ENCODE data around the gene PIAS4. TPM values are rescaled to one million over a fixed set of nuclear protein-coding genes. Genes with fewer than 3 reads are reported as not detected.

Gene PIAS4
- total RNA-seq, 4 donors from 2014 or later = 23.0 to 32.4 (median 26.3) TPM

DNA sequence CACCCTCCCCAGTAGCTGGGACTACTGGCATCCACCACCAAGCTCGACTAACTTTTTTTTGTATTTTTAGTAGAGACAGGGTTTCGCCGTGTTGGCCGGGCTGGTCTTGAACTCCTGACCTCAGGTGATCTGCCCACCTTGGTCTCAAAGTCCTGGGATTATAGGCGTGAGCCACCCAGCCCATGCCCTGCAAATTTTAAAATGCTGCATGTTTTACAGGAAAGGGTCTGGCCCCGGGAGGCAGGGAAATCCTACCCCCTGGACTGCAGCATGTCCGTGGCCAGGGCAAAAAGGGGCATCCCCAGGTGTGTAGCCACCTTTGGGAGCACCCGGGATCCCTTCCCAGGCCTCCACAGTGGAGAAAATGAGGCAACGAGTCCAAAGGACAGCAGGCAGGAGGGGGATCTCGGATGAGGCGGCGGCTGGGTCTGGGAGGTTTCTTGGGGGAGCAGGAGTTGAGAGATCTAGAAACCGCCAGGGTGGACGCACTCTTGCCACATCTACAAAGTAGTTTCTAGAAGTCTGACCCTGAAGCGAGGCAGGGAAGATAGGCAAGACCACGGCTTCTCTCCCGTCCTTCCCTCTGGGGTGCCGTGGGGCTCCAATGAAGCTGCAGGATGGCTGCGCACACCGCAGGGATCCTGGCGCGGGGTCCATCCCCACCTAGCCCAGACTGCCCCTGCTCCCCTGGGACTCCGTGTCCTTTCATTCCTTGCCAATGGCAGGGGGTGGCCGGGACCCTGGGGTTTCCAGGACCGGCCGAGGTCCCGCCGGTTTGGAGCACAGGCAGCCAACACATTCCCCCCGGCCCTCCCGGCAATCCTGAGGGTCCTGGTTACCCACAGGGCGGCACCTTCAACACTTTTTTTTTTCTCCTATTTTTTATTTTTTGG, 80.5 kb downstream of the PIAS4 start:
- Histone ChIP-seq H3K4me3 (no peak overlapping the region), H3K36me3 (peaks cover 0 to 46% (median 5%) of the 10 kb centered on the region in 3 donors), H3K27ac (no peak overlapping the region), H3K4me1 (peaks cover 0 to 28% (median 8%) of the 10 kb centered on the region in 4 donors), H3K27me3 (no peaks in the 10 kb centered on the region), H3K9me3 (no peaks in the 10 kb centered on the region)
- TF ChIP-seq POLR2A (IDR thresholded peaks at IDR 0.05) (no peak), EP300 (IDR thresholded peaks at IDR 0.05) (no peak)
- TF ChIP-seq, protein P1, sequence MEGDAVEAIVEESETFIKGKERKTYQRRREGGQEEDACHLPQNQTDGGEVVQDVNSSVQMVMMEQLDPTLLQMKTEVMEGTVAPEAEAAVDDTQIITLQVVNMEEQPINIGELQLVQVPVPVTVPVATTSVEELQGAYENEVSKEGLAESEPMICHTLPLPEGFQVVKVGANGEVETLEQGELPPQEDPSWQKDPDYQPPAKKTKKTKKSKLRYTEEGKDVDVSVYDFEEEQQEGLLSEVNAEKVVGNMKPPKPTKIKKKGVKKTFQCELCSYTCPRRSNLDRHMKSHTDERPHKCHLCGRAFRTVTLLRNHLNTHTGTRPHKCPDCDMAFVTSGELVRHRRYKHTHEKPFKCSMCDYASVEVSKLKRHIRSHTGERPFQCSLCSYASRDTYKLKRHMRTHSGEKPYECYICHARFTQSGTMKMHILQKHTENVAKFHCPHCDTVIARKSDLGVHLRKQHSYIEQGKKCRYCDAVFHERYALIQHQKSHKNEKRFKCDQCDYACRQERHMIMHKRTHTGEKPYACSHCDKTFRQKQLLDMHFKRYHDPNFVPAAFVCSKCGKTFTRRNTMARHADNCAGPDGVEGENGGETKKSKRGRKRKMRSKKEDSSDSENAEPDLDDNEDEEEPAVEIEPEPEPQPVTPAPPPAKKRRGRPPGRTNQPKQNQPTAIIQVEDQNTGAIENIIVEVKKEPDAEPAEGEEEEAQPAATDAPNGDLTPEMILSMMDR (IDR thresholded peaks at IDR 0.05) = no peak
- 79 to 83% methylated on average over 31 of the region's 31 CpGs for WGBS, 2 donors
- no peak for DNase-seq (ENCODE audit: low spot score in 2 of 2)

DNA sequence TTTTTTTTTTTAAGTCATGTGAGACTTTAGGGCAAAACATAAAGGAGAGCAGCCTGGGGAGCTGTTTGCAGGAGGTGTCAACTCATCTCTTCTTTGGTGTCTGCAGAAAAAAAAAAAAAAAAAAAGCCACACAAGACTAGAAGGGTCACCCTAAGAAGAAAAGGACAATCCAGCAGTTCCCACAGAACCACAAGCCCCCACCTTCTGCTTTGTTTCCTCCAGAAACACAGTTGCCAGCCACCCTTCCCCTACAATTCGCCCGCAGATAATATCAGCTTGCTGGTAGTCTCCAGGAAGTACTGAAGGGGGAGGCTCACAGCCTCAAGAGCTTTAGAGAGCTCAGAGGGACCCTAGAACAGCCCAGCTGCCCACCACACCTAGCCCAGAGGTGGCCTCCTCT, 81.4 kb downstream of the PIAS4 start:
- no peak for DNase-seq (ENCODE audit: low spot score in 2 of 2)
- no peaks in the 10 kb centered on the region for H3K27me3 ChIP-seq
- H3K4me1 ChIP-seq = peaks cover 0 to 21% (median 6%) of the 10 kb centered on the region in 4 donors
- TF ChIP-seq POLR2A (IDR thresholded peaks at IDR 0.05) (no peak), EP300 (IDR thresholded peaks at IDR 0.05) (no peak)
- TF ChIP-seq, protein P1 (IDR thresholded peaks at IDR 0.05) = no peak
- 68 to 78% methylated on average over 2 of the region's 2 CpGs for WGBS, 2 donors
- H3K9me3 ChIP-seq = no peaks in the 10 kb centered on the region
- H3K27ac ChIP-seq = peak overlapping the region in 3 of 4 donors; percentile 30 to 67 (median 43)
- H3K36me3 ChIP-seq = peaks cover 0 to 56% (median 5%) of the 10 kb centered on the region in 3 donors
- H3K4me3 ChIP-seq = peak overlapping the region in 1 of 4 donors; percentile 39

Small RNA genes lying within 50 kb of the gene (small RNA-seq; reads per million reads assigned to genes)
- gene SNORD37 = 9.6 reads per million, percentile 90 among the genes with 10 or more reads in this experiment

Other genes with a start within 250 kb of the PIAS4 start
- 10 to 100 TPM; 21.6 to 51.0 (median 34.7) TPM for gene APBA3, start 246.0 kb upstream of the PIAS4 start, total RNA-seq
- 100 to 1,000 TPM in 1 of 4 donors, 10 to 100 TPM in 3; 44.1 to 111 (median 59.2) TPM for gene MRPL54, start 245.1 kb upstream of the PIAS4 start, total RNA-seq
- gene RAX2, start 235.5 kb upstream of the PIAS4 start, total RNA-seq = not detected
- gene MATK, start 221.4 kb upstream of the PIAS4 start, total RNA-seq = 1 to 10 TPM in 3 of 4 donors, under 1 TPM in 1; 0.78 to 2.9 (median 2.1) TPM
- not detected for gene ZFR2, start 138.7 kb upstream of the PIAS4 start, total RNA-seq
- not detected for gene ATCAY, start 127.1 kb upstream of the PIAS4 start, total RNA-seq
- not detected for gene NMRK2, start 74.7 kb upstream of the PIAS4 start, total RNA-seq
- 10 to 100 TPM; 58.8 to 87.7 (median 70.3) TPM for gene DAPK3, start 36.6 kb upstream of the PIAS4 start, total RNA-seq
- 1,000 to 10,000 TPM; 1,233 to 1,650 (median 1,549) TPM for gene EEF2, start 22.3 kb upstream of the PIAS4 start, total RNA-seq
- 10 to 100 TPM; 64.9 to 97.7 (median 86.7) TPM for gene ZBTB7A, start 59.2 kb downstream of the PIAS4 start, total RNA-seq
- gene MAP2K2, start 116.4 kb downstream of the PIAS4 start, total RNA-seq = 100 to 1,000 TPM in 1 of 4 donors, 10 to 100 TPM in 3; 36.9 to 128 (median 75.0) TPM
- gene CREB3L3, start 145.9 kb downstream of the PIAS4 start, total RNA-seq = not detected
- gene SIRT6, start 174.8 kb downstream of the PIAS4 start, total RNA-seq = 10 to 100 TPM; 17.7 to 41.4 (median 38.2) TPM
- 1 to 10 TPM in 1 of 4 donors, under 1 TPM in 3; 0.30 to 1.7 (median 0.61) TPM for gene ANKRD24, start 175.0 kb downstream of the PIAS4 start, total RNA-seq
- 10 to 100 TPM in 2 of 4 donors, 1 to 10 TPM in 2; 1.4 to 18.0 (median 9.0) TPM for gene EBI3, start 221.8 kb downstream of the PIAS4 start, total RNA-seq
- gene YJU2, start 239.3 kb downstream of the PIAS4 start, total RNA-seq = 10 to 100 TPM; 19.4 to 33.9 (median 24.0) TPM